ENCODE measurements around the gene NRARP.
A peak's percentile ranks its signal among the peaks of the same experiment; 100 is the strongest.

NRARP gene

GRCh38 chr9:137310189-137311052, 8.3 kb upstream of the NRARP start:
- peak; percentile 16 for DNase-seq

GRCh38 chr9:137309368-137310188, 7.5 kb upstream of the NRARP start:
- DNase-seq, result no peak

GRCh38 chr9:137308057-137308619, 6.1 kb upstream of the NRARP start:
- DNase-seq, result no peak

GRCh38 chr9:137307255-137308056, 5.4 kb upstream of the NRARP start:
- DNase-seq, result no peak

- no peak for DNase-seq
Observed at GRCh38 chr9:137306850-137307254, 4.8 kb upstream of the NRARP start.

- DNase-seq, result no peak
Observed at GRCh38 chr9:137306066-137306849, 4.2 kb upstream of the NRARP start.

- DNase-seq, result no peak
Observed at GRCh38 chr9:137305798-137306065, 3.7 kb upstream of the NRARP start.

GRCh38 chr9:137305060-137305797, 3.2 kb upstream of the NRARP start:
- peak; percentile 64 for DNase-seq

GRCh38 chr9:137304383-137305059, 2.5 kb upstream of the NRARP start:
- no peak for DNase-seq

- DNase-seq, result no peak
Observed at GRCh38 chr9:137303893-137304382, 1.9 kb upstream of the NRARP start.

- peak; percentile 27 for DNase-seq
Observed at GRCh38 chr9:137303151-137303892, 1.3 kb upstream of the NRARP start.

GRCh38 chr9:137302449-137303150, 529 bp upstream of the NRARP start:
- no peak for DNase-seq

GRCh38 chr9:137301081-137301947, 757 bp downstream of the NRARP start:
- peak; percentile 49 for DNase-seq

GRCh38 chr9:137300567-137301080, 1.4 kb downstream of the NRARP start:
- no peak for DNase-seq

- DNase-seq, result no peak
Observed at GRCh38 chr9:137299938-137300337, 2.1 kb downstream of the NRARP start.

GRCh38 chr9:137299203-137299565, 2.9 kb downstream of the NRARP start:
- no peak for DNase-seq

GRCh38 chr9:137298401-137299202, 3.5 kb downstream of the NRARP start:
- DNase-seq, result no peak

All from activated T-cell treated with anti-CD3 and anti-CD28 coated beads, Interleukin-2, amount 50 U/mL, for 1 hour (primary cell).